HG03520 (cell line): ENCODE data around the gene ENTPD1.
A peak's percentile ranks its signal among the peaks of the same experiment; 100 is the strongest.
"Not testable (repeated sequence)": the region's sequence is repeated elsewhere in the genome, so short reads cannot be mapped to it uniquely, and the experiment has no call there.

Source experiments
- ATAC-seq: cut with Tn5 transposase; IDR thresholded peaks from one replicate; pipeline ENCODE4 v1.9.1; 2021; ENCODE audit warnings: mild to moderate bottlenecking, moderate library complexity; ENCODE audit not compliant: unreplicated experiment

The ENTPD1 gene

GRCh38 chr10:95860166-95860940, 104.4 kb downstream of the ENTPD1 start:
- no peak for ATAC-seq

GRCh38 chr10:95861386-95861785, 105.4 kb downstream of the ENTPD1 start:
- ATAC-seq, result no peak

GRCh38 chr10:95864906-95865813, 109.2 kb downstream of the ENTPD1 start:
- peak; percentile 89 for ATAC-seq

GRCh38 chr10:95865814-95866466, 110.0 kb downstream of the ENTPD1 start:
- no peak for ATAC-seq

GRCh38 chr10:95866467-95866842, 110.5 kb downstream of the ENTPD1 start:
- ATAC-seq, result no peak

GRCh38 chr10:95867866-95868265, 111.9 kb downstream of the ENTPD1 start:
- ATAC-seq, result no peak

GRCh38 chr10:95872158-95872711, 116.3 kb downstream of the ENTPD1 start:
- no peak for ATAC-seq

- no peak for ATAC-seq
Measured at GRCh38 chr10:95873139-95873538, 117.2 kb downstream of the ENTPD1 start.

- ATAC-seq, result no peak
Measured at GRCh38 chr10:95873651-95874050, 117.7 kb downstream of the ENTPD1 start.

- not testable (repeated sequence) for ATAC-seq
Measured at GRCh38 chr10:95874783-95875182, 118.8 kb downstream of the ENTPD1 start.

GRCh38 chr10:95876756-95877155, 120.8 kb downstream of the ENTPD1 start:
- ATAC-seq, result no peak

- no peak for ATAC-seq
Measured at GRCh38 chr10:95877881-95878280, 121.9 kb downstream of the ENTPD1 start.

- peak; percentile 48 for ATAC-seq
Measured at GRCh38 chr10:95880704-95881103, 124.7 kb downstream of the ENTPD1 start.

GRCh38 chr10:95881316-95881715, 125.4 kb downstream of the ENTPD1 start:
- no peak for ATAC-seq

GRCh38 chr10:95889830-95890229, 133.9 kb downstream of the ENTPD1 start:
- ATAC-seq, result no peak

- no peak for ATAC-seq
Measured at GRCh38 chr10:95896071-95896850, 140.3 kb downstream of the ENTPD1 start.

GRCh38 chr10:95905897-95906580, 150.1 kb downstream of the ENTPD1 start:
- ATAC-seq, result not testable (repeated sequence)

- peak; percentile 31 for ATAC-seq
Measured at GRCh38 chr10:95906677-95907455, 150.9 kb downstream of the ENTPD1 start.
